ENCODE data around the gene LYZL4.

Gene LYZL4

GRCh38 chr3:42369832-42370231 is 40.6 kb downstream of the LYZL4 start:
- no peak for ATAC-seq

DNA sequence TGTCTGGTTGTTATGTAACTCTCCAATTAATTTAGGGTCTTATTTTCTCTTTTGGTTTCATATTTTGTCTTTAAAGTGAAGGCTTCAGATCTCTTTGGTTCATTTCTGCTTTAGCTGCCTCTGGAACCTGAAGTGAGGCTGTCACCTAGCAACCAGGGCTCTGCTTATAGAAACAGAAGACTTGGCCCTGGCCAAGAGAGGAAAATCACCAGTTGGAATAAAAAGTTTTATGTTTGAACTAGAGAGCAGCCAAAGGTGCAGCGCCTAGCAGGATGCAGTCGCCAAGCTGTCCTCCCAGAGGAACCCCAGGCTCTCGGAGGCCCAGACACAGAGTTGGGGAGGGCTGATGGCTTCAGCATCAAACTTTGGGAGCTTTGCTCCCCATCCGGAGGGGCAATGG is 41.1 kb downstream of the LYZL4 start:
- ATAC-seq, result no peak
- no peak for TF ChIP-seq ZNF8 (CRISPR knock-in tag; IDR thresholded peaks at IDR 0.05)
- no peak for TF ChIP-seq TOX (CRISPR knock-in tag; IDR thresholded peaks at IDR 0.05; ENCODE audit: borderline replicate concordance)
- no peak for TF ChIP-seq ZC3H10 (CRISPR knock-in tag; IDR thresholded peaks at IDR 0.05)
- TF ChIP-seq, protein P1, sequence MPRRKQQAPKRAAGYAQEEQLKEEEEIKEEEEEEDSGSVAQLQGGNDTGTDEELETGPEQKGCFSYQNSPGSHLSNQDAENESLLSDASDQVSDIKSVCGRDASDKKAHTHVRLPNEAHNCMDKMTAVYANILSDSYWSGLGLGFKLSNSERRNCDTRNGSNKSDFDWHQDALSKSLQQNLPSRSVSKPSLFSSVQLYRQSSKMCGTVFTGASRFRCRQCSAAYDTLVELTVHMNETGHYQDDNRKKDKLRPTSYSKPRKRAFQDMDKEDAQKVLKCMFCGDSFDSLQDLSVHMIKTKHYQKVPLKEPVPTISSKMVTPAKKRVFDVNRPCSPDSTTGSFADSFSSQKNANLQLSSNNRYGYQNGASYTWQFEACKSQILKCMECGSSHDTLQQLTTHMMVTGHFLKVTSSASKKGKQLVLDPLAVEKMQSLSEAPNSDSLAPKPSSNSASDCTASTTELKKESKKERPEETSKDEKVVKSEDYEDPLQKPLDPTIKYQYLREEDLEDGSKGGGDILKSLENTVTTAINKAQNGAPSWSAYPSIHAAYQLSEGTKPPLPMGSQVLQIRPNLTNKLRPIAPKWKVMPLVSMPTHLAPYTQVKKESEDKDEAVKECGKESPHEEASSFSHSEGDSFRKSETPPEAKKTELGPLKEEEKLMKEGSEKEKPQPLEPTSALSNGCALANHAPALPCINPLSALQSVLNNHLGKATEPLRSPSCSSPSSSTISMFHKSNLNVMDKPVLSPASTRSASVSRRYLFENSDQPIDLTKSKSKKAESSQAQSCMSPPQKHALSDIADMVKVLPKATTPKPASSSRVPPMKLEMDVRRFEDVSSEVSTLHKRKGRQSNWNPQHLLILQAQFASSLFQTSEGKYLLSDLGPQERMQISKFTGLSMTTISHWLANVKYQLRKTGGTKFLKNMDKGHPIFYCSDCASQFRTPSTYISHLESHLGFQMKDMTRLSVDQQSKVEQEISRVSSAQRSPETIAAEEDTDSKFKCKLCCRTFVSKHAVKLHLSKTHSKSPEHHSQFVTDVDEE (CRISPR knock-in tag; IDR thresholded peaks at IDR 0.05), result no peak
- no peak for TF ChIP-seq ZFP3 (CRISPR knock-in tag; IDR thresholded peaks at IDR 0.05)
- TF ChIP-seq ESRRG (CRISPR knock-in tag; IDR thresholded peaks at IDR 0.05), result no peak
- no peak for TF ChIP-seq CSDC2 (CRISPR knock-in tag; IDR thresholded peaks at IDR 0.05)
- no peak for TF ChIP-seq GLIS3 (CRISPR knock-in tag; IDR thresholded peaks at IDR 0.05)
- no peak for TF ChIP-seq TCF4 (CRISPR knock-in tag; IDR thresholded peaks at IDR 0.05; ENCODE audit: borderline replicate concordance)
- no peak for TF ChIP-seq ZNF70 (CRISPR knock-in tag; IDR thresholded peaks at IDR 0.05)
- no peak for TF ChIP-seq ZFP30 (CRISPR knock-in tag; IDR thresholded peaks at IDR 0.05)
- TF ChIP-seq ISL1 (CRISPR knock-in tag; IDR thresholded peaks at IDR 0.05), result no peak

More at GRCh38 chr3:42369832-42370231, 40.6 kb downstream of the LYZL4 start:
- TF ChIP-seq ZFP3 (CRISPR knock-in tag; IDR thresholded peaks at IDR 0.05) (no peak), ZFP30 (CRISPR knock-in tag; IDR thresholded peaks at IDR 0.05) (no peak), TCF4 (CRISPR knock-in tag; IDR thresholded peaks at IDR 0.05; ENCODE audit: borderline replicate concordance) (no peak), SNAI2 (CRISPR knock-in tag; IDR thresholded peaks at IDR 0.05) (no peak), ZNF565 (CRISPR knock-in tag; conservative IDR thresholded peaks at IDR 0.05; ENCODE audit: low read depth) (no peak), CREB5 (CRISPR knock-in tag; IDR thresholded peaks at IDR 0.05; ENCODE audit: low read depth) (no peak), PATZ1 (CRISPR knock-in tag; IDR thresholded peaks at IDR 0.05; ENCODE audit: borderline replicate concordance) (no peak)
- TF ChIP-seq, protein P1 (CRISPR knock-in tag; IDR thresholded peaks at IDR 0.05), result no peak

GRCh38 chr3:42368861-42369260 is 41.5 kb downstream of the LYZL4 start:
- no peak for ATAC-seq
- TF ChIP-seq ESRRG (CRISPR knock-in tag; IDR thresholded peaks at IDR 0.05) (no peak), ZNF70 (CRISPR knock-in tag; IDR thresholded peaks at IDR 0.05) (no peak), CSRNP3 (CRISPR knock-in tag; IDR thresholded peaks at IDR 0.05) (no peak), ARNTL (CRISPR knock-in tag; IDR thresholded peaks at IDR 0.05; ENCODE audit: borderline replicate concordance, low read depth) (no peak), CSDC2 (CRISPR knock-in tag; IDR thresholded peaks at IDR 0.05) (no peak), TOX (CRISPR knock-in tag; IDR thresholded peaks at IDR 0.05; ENCODE audit: borderline replicate concordance) (no peak), PATZ1 (CRISPR knock-in tag; IDR thresholded peaks at IDR 0.05; ENCODE audit: borderline replicate concordance) (no peak), ZC3H10 (CRISPR knock-in tag; IDR thresholded peaks at IDR 0.05) (no peak), RARB (CRISPR knock-in tag; IDR thresholded peaks at IDR 0.05) (no peak), ZNF8 (CRISPR knock-in tag; IDR thresholded peaks at IDR 0.05) (no peak), ZFP3 (CRISPR knock-in tag; IDR thresholded peaks at IDR 0.05) (no peak), OSR1 (CRISPR knock-in tag; IDR thresholded peaks at IDR 0.05) (no peak), ZFP30 (CRISPR knock-in tag; IDR thresholded peaks at IDR 0.05) (no peak)
